GM12873 (cell line): ENCODE data around the gene ZNF407.

Experiments
- CTCF ChIP-seq: IDR thresholded peaks from 2 replicates; pipeline ENCODE4 v1.5.1; 2012; ENCODE audit warnings: low read depth, mild to moderate bottlenecking, moderate library complexity, low read length, control low read depth; ENCODE audit not compliant: insufficient read depth; ENCODE audit errors: missing control alignments

Gene ZNF407

GRCh38 chr18:75010278-75010677 lies 412.6 kb downstream of the ZNF407 start:
- TF ChIP-seq CTCF: no peak

- no peak for TF ChIP-seq CTCF
Measured at GRCh38 chr18:75010689-75011088, 413.0 kb downstream of the ZNF407 start.

- TF ChIP-seq CTCF: no peak
Measured at GRCh38 chr18:75016025-75016717, 418.5 kb downstream of the ZNF407 start.

- no peak for TF ChIP-seq CTCF
Measured at GRCh38 chr18:75023473-75023872, 425.8 kb downstream of the ZNF407 start.

- no peak for TF ChIP-seq CTCF
Measured at GRCh38 chr18:75024871-75025270, 427.2 kb downstream of the ZNF407 start.

GRCh38 chr18:75025573-75025972 lies 427.9 kb downstream of the ZNF407 start:
- no peak for TF ChIP-seq CTCF

GRCh38 chr18:75029481-75029880 lies 431.8 kb downstream of the ZNF407 start:
- no peak for TF ChIP-seq CTCF
